ENCODE measurements around the gene USP24.
"Not testable (repeated sequence)": the region's sequence is repeated elsewhere in the genome, so short reads cannot be mapped to it uniquely, and the experiment has no call there.

The USP24 gene

DNA sequence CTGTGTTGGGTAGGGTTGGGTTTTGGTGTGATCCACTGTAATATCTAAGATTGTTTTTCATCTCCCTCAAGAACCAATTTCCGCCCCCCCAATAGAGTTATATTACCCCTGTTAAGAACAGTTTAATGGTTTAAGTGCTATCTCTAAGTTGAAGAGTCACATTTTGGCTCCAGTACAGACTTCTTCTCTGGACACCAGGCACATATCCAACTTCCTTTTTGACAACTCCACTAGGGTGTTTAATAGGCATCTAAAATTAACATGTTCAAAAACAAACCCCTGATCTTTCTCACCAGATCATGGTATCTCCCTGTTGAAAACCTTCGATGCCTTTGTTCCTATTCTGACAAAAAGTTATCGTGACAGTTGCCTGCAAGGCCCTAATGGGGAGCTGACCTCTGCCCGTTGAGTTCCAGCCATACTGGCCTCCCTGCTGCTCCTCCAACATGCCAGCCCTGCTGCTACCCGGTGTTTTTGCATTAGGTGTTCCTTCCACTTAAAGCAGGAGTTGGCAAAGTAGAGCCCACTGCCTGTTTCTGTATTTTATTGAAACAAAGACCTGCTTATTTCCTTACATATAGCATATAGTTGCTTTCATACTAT lies 18.6 kb downstream of the USP24 start:
- no peak for FAIRE-seq

DNA sequence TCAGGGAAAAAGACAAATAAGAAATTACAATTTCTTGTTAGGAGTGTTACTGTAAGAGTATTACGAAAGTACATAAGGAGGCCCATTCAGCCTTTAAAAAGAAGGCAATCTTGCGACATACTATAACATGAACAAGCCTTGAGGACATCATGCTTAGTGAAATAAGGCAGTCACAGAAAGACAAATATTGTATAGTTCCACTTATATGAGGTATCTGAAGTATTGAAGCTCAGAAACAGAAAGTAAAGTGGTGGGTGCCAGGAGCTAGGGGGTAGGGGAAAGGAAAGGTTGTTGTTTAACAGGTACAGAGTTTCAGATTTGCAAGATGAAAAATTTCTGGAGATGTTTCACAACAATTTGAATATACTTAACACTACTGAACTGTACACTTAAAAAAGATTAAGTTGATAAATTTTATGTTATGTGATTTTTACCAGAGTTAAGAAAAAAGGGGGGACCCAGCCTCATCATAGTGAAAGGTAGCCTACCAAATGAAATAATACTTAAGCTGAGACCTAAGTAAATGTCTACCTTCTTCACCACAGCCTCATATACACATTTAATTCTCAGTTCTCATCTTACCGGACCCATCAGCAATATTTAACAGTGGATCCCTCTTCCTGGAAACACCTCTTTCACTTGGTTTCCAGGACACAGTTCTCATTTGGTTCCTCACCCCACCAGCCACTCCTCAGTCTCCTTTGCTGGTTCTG lies 19.5 kb downstream of the USP24 start:
- FAIRE-seq, result no peak

DNA sequence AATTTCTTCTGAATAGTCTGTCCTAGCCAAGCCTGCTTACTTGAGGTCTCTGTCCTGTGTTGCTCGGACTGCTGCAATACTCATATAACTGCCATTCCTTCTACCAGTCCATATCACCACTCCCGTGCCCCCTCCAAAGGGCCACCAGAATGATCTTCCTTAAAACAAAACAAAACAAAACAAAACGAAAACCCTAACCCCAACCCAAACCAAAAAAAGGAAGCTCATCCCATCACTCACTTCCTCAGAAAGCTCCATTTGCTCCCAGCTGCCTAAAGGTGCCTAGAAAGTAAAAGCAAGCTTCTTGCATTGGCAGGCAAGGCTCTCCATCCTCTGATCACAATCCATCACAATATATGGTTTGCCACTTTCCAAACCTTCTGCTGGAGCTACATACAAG lies 20.3 kb downstream of the USP24 start:
- FAIRE-seq, result no peak

DNA sequence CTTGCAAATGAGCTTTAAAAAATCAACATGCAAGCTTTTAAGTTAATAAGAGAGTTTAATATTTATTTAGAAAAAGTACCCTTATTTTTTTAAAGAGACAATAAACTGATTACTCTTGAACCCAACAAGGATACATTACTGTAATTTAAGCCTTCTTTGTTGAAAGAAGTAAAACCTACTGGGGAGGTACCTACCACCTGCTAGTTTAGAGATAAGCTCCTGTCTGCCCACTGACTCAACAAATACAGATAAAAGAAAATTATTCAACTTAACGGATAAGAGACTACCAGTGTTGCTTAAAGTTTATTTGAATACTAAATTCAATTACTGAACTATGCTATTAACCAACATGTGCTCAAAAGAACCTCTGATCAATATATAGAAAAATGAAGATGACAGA lies 23.1 kb downstream of the USP24 start:
- no peak for FAIRE-seq

DNA sequence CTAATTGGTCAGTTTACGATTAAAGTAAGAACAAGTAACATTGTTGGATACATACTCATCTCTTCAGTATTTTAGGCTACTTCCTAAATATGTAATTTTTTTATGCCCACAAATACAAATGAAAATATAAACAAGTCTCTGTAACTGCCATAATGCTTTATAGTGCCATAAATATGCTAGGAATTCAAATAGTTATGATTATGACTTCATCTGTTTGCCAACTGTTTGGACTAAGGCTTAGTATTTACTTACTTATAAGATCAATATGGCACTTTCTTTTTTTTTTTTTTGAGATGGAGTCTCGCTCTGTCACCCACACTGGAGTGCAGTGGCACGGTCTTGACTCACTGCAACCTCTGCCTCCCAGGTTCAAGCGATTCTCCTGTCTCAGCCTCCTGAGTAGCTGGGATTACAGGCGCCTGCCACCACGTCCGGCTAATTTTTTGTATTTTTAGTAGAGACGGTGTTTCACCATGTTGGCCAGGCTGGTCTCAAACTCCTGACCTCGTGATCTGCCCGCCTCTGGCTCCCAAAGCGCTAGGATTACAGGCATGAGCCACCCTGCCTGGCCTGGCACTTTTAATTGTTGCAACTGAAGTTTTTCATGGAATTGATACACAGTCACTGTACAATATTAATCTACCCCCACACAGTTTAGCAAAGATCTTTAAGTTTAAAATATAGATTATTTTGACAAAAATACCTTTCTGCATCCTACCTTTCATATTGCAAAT lies 23.8 kb downstream of the USP24 start:
- not testable (repeated sequence) for FAIRE-seq

DNA sequence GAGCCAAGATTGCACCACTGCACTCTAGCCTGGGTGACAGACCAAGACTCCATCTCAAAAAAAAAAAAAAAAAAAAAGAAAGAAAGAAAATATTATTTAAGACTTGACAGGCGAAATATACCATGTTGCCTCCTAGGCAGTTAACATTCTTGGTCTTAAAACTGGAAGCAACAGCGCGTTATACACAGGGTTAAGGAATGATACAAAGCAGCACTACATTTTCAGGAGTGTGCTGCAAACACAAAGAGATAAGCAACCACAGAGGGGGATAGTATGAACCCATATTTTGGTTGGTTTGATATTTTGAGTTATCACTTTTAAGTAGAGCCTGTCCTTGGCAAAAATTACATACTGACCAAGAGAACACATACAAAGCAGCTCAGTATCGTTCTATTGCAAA lies 25.1 kb downstream of the USP24 start:
- FAIRE-seq, result no peak

DNA sequence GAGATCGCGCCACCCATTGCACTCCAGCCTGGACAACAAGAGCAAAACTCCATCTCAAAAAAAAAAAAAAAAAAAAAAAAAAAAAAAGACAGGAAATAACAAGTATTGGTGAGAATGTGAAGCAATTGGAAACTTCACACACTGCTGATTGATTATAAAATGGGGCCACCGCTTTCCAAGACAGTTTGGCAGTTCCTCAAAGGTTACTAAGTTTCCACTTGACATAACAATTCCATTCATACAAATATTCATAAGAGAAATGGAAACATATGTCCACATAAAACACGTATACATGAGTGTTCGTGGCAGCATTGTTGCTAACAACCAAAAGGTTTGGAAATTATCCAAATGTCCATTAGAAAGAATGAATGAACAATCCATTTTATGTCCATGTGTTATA lies 26.3 kb downstream of the USP24 start:
- no peak for FAIRE-seq

DNA sequence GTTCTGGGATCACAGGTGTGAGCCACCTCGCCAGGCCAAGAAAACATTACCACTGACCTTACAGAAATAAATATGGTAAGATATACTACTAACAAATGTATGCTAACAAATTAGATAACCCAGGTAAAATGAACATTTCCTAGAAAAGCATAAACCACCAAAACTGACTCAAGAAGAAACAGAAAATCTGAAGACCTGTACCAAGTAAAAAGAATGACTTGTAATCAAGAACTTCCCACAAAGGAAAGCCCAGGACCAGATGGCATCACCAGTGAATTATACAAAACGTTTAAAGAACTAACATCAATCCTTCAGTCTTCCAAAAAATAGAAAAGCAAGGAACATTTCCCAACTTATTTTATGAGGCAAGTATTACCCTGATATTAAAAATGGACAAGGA lies 29.3 kb downstream of the USP24 start:
- FAIRE-seq, result no peak

DNA sequence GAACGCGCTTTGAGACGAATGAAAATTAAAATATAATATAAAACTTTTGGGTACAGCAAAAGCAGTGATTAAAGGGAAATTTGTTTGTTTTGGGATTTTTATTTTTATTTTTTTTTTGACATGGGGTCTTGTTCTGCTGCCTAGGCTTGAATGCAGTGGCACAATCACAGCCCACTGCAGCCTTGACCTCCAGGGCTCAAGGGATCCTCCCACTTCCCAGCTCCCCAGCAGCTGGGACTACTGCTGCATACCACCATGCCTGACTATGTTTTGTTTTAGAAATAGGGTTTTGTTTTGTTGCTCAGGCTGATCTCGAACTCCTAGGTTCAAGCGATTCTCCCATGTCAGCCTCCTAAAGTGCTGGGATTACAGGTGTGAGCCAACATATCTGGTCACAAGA lies 30.3 kb downstream of the USP24 start:
- no peak for FAIRE-seq

DNA sequence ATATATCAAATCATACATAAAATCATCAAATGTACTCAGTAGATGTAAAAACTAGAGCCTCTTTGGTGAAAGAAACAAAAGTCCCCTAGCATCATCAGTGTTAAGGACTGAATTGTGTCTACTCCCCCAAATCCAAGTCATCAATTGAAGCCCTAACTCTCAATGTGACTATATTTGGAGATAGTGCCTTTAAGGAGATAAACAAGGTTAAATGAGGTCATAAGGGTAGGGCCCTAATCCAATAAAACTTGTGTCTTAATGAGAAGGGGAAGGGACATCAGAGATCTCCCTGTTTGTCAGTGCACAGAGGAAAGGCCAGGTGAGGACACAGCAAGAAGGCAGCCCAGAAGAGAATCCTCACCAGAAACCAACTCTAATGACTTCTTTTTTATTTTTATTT lies 33.5 kb downstream of the USP24 start:
- FAIRE-seq, result no peak

DNA sequence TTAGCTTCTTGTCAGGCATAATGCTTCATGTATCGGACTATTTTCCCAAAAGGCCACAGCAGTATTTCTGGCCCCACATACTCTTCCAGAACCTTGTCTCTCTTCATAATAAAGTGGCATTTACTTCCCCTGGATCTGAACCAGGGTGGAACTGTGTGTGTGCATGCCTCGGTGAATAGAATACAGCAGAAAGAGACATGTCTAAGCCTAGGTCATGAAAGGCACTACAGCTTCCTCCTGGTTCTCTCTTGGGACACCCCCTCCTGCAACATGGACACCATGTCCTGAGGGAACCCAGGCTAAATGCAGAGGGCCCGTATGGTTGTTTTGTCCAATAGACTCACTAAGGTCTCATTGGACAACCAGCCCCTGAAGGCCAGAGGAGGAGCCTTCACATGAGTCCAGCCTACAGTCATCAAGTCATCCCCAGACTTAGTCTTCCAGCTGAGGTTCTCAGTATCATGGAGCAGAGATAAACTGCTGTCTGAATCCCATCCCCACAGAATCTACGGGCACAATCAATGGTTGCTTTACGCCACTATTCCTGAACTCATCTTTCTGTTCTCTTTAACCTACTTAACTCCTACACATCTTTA lies 35.0 kb downstream of the USP24 start:
- FAIRE-seq, result no peak

DNA sequence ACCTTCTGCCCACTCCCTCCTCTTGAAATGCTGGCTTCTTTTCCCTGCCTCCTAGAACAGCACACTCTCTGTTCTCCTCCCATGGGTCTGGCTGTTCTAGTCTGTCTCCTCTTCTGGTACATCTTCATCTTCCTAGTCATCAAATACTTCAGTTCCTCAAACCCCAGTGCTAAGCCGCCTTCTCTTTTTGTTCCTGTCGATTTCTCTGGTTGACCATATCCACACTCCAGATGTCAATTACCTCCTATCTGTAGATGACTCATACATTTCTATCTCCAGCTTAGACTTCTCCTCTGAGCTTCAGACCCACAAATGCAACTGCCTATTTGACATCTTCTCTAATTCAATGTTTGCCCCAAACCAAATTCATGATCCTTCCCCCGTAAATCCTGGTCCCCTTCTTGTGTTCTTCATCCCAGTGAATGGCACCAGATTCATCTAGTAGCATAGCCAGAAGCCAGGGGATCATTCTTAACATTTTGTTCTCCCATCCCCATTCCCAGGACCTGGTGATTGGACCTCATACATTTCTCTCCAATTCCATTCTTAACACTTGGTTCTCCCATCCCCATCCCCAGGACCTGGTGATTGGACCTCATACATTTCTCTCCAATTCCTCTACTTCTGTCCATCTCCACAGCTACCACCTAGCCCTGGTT lies 35.9 kb downstream of the USP24 start:
- no peak for FAIRE-seq

DNA sequence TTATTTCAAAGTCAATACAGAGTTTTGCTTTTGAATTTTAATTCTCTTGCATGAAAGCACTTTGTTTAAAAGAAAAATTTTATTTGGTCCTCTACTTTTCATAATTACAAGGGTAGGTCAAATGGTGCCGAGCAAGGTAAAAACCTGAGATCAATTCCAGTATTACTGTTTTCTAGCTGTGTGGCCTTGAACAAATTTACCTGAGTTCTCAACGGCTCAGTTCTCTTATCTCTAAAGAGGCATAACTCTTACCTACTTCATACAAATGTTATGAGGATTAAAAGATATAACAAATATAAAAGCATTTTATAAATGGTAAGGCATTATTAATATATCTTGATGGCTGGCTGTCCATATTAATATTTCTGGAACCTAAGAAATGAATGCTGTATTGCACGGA lies 42.5 kb downstream of the USP24 start:
- no peak for FAIRE-seq

DNA sequence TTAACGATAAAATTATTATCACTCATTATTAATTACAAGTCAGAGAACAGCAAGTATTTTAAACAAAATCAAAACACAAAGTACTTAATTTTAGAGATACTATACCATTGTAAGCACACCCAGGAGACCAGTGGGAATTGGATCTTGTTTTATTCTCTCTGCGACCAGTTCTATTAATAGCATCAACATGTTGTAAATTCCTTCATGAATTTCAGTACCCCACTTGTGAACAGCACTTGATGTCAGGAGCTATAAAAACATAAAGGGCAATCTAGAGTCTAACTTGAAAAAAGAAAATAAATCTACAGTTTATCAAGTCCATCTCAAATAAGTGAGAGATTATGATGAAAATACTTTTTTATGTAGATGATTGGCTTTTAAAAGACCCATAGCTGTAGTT lies 42.9 kb downstream of the USP24 start:
- no peak for FAIRE-seq

DNA sequence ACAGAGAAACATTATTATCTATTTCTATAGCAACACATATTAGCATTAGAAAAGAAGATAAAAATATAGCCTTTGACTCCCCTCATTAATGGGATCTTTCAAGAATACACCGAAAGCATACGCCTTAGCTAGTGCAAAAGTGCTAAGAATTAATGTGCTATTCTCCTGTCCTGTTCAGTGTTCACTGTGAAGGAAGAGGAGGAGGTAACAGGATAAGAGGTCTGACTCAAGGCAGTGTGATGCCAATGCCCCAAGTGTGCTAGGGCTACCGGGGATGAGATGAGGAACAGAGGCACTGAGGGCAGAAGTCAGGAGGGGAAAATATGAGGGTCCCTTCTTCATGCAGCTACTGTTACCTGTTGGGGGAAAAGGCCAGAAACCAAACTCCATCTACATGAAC lies 43.5 kb downstream of the USP24 start:
- FAIRE-seq, result no peak

DNA sequence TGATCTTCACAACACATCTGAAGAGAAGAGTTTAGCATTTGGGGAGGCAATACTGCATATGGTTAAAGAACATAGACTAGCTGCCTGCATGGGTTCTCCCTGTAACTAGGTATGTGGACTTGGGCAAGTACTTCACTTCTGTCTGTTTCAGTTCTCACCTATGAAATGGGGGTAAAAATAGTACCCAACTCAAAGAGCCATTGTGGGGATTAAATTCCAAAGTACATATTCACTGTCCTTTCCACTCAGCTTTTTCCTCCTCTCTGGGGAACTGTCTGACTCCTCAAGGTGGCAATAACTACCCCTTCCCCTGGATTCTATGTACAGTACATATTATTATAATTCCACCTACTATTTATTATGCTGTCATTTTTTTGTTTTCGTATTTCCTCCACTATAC lies 44.7 kb downstream of the USP24 start:
- no peak for FAIRE-seq

DNA sequence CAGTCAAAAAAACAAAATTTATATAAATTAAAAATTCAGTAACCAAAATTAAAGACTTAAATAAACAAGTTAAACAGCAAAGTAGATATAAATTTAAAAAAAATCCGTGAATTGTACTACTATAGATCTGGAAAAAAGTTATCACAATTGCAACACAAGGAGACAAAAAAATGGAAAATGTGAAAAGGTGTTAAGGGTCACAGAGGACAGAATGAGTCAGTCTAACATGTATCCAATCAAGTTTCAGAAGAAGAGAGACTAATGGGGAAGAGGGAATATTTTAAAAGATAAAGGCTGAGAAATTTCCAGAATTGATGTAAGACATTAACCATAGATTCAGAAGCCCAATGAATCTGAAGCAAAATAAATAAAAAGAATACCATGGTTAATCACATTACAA lies 46.0 kb downstream of the USP24 start:
- no peak for FAIRE-seq

DNA sequence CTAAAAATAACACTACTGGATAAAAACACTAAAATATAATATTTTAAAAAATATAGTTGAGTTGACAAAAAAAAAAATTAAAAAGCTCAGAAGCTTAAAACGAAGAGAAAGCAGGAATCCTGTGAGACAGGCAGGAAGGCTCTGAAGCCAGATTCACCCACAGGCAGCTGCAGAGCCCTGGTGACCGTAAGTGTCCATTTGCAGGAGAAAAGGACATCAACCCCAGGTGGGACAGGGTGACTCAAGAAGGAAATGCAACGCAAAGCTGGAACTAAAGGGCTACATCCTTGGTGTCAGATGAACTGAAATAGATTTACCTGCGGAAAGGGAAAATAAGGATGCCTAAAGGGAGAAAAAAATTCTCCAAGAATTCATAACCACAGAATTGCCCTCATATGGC lies 46.8 kb downstream of the USP24 start:
- no peak for FAIRE-seq

DNA sequence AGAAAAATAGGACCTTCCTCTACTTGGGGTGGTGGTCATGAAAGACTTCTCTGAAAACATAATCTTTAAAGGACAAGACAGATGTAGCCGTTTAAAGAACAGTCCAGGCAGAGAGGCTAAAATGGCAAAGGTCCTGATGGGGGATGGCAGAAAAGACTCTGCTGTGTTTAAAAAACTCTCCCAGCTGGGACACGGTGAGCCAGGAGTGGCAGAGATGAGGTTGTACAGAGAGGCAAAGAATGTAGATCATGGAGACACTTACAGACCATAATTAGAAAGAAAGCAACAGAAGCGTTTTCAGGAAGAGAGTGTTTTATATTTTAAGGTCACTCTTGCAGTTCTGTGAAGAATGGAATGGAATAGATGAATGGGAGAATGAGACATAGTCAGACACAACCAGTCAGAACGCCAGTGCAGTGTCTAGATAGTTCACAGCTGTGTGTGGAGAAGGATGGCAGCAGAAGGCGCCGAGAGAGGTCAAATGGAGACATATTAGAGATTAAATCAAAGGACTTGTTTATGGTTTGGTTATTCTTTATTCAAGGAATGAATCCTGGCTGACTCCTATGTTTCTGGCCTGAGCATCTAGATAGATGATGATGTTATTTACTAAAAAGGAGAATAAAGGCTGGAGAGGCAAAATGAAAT lies 47.8 kb downstream of the USP24 start:
- FAIRE-seq, result no peak

DNA sequence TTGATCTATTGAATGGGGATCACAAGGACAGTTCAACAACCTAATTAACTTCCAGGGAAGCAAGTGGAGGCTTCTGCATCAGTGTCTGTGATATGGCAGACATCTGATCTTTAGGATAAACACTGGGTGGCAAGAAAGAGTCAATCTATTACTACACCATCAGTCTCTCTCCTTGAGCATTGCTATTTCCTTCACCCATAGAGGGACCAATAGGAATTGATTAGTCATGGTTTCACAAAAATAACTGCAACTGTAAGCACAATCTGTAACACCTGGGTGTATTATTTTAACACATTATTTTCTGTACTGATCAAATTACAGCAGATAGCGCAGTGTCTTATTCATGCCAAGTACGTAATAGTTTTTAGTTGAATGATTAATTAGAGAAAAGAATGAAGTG lies 50.3 kb downstream of the USP24 start:
- FAIRE-seq, result no peak

DNA sequence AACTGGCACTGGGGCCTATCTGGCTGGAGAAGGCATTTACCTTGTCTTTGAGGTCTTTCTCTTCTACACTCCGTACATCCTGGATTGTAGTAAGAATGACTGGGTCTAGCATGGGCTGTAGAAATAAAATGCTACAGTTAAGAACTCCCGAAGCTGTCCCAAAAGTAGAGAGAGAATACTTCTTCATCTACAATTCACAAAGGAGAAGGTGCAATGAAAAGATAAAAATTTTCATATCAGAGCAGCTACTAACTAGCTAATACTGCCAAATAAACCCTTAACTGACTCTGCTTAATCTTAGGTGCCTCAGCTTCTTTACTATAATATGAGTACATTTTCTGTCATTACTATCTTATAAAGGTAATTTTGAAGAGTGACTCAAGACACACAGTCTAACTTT lies 55.6 kb downstream of the USP24 start:
- no peak for FAIRE-seq

DNA sequence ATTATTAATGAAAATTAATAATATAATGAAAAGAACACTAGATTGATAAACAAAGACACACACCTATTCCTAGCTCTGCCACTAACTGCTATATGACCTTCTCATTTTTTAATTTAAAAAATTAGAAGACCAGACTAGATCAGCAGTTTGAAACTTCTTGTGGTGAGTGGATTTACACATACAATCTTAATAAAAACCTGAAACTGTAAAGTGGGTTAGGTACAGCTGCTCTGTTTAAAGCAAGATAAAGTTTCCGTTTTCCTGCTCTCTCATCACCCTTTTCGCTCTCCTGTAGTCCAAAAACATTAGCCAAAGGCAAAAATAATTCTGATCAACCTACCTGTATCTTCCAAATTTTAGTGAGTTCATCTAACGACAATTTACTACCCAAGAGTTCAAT lies 58.6 kb downstream of the USP24 start:
- no peak for FAIRE-seq

DNA sequence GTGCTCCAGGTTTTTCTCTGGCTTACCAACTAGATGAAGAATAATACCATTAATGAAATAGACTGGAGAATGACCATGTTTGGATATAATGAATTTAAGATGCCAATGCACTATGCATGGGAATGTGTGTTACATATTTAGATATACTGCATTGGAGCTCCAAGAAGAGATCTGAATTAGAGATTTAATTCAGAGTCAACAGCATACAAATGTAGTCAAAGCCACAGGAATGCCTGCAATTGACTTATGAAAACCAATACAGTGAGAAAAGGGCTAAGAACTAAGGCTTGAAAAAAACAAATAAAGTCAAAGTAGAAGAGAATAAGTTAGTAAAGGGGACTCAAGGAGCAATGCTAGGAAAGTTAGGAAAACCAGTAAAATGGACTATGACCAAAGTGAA lies 59.1 kb downstream of the USP24 start:
- FAIRE-seq, result no peak

All from TTC549 (cell line).